NCI-H774 (cell line): ENCODE data around the gene SETD3.

Experiments
- DNase-seq: peaks from one replicate; lab custom pipeline; 2025; lab: John Stamatoyannopoulos, UW

SETD3 gene

DNA sequence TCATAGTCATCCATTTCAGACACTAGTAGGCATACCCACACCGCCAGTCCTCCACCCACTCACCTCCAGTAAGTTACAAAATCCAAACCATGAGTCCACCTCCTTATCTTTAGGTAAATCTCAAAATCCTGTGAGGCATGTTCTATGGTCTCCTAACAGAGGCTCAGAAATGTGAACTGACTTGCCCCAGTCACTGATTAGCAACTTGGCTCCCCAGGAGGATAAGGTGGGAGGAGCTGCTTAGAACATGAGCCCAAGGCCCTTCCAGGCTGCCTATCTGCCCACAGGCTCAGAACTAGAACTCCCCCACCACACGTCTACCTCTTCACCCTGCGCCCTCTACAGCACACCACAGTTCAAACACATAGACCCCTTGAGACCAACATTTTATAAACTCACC is 19.9 kb downstream of the SETD3 start:
- DNase-seq: no peak

DNA sequence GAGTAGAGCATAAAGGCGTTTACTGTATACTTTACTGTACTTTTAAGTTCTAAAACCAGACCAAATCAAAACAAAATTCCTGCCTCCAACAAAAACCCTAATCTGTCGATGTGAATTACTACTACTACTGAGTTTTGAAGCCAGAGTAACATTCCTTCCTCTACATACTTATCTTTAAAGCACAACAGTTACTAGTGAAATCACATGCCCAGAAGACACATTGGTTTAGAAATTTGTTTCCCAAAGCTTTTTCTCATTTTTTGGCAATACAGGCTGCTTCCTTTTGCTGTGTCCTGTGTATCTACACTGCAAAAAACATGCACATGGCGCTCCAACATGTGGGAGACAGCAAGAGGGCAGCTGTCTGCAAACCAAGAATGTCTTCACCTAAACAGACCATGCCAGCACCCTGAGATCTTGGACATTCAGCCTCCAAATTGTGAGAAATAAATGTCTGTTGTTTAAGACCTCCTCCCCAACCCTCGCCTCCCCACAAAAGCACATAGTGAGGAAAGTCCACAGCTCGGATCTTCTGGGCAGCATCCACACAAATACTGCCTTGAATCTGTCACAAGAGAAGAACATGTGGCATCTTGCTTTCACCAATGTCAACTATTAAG is 21.1 kb downstream of the SETD3 start:
- no peak for DNase-seq

DNA sequence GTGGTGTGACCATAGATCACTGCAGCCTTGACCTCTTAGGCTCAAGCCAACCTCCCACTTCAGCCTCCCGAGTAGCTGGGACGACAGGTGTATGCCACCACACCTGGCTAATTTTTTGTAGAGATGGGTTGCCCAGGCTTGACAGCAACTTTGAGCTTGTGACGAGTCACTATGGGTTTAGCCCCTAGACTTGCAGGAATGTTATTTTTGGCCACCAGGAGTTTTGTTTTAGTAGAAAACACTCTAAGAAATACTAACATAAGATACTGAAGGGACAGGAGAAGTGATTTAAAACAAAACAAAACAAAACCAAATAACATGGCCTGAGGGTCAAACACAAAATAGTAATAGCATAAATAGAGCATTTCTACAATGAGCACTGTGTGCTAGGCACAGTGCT is 26.4 kb downstream of the SETD3 start:
- DNase-seq: no peak

DNA sequence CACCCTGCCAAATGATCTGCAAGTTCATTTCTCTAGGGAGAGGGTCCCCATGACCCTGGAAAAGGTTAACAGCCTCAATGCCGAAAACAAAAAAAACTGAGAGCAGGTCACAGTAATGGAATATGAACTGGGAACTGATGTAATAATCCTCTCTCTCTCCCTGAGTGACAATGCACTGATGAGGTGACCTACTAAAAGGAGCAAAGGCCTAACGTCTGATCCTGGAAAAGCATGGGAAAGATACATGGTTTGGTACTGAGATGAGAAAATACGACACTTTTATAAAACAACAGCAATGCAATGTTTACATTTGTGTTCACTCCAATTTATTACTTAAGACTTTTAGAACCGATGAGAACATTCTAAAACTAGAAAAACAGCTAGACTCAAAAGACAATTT is 27.7 kb downstream of the SETD3 start:
- no peak for DNase-seq

DNA sequence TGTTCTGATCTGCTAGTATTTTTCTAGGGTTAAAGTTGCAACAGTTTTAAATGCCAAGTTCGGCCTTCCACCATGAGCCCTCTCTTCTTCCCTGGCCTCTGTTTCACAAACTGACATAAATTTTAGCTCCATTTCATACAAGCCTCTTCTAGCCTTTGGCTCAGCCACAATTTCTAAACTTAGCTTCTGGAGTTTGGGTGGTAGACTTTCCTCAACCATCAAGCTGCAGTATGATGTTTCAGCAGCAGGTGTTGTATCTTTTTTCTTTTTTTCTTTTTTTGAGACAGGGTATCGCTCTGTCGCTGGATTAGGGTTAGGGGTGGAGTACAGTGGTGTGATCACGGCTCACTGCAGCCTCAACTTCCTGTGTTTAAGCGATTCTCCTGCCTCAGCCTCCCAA is 29.4 kb downstream of the SETD3 start:
- no peak for DNase-seq

DNA sequence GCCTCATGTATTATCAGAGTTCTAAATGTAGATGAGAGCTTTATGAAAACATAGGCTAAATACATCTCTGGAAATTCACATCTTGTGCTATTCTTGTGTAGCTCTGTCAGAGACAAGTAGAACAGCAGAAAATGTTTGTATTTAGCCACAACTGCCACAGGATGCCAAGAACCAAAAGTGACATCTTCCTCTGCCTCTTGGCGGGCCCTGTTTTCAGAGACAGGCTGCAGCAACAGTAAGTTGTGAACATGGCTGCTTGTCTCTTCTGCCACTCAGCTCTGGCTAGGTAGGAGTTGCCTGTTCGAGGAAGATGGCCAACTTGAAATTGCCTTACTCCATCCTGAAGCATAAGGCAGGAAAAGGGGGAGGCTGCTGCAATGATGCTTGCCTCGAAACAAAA is 30.4 kb downstream of the SETD3 start:
- no peak for DNase-seq

DNA sequence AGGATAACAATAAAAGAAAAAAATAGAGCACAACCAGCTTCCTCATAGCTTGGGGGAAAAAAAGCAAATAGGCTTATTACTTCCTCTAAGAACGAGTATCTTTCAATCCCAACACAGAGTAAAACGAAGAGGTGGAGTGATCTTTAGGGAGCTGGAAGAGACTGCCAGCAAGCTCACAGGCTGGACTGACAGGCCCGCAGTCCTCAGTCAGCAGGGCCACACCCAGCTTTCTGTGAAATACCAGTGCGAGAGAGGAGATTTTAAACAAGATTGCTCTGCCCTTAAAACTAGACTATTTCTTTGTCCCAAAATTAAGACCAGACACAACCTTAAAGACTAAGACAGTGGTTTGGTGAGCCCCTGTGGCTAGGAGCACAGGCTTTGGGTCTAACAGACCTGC is 32.9 kb downstream of the SETD3 start:
- no peak for DNase-seq

DNA sequence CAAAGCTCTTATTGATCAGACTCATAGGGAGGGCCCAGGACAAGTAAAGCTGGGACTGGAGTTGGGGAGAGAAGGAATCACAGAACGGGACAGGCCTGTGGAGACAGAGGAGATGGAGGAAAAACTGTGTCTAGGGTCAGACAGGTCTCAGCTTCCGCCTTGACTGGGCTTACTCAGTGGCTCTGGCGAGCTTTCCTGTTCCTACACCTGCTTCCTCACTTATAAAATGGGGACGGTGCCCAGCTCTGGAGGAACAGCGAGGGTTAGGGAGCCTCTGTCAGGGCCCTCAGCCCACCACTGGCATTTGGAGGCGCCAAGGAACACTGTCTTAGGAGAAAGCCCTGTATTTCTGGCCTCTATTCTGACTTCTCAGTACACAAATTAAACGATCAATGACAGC is 34.7 kb downstream of the SETD3 start:
- no peak for DNase-seq

DNA sequence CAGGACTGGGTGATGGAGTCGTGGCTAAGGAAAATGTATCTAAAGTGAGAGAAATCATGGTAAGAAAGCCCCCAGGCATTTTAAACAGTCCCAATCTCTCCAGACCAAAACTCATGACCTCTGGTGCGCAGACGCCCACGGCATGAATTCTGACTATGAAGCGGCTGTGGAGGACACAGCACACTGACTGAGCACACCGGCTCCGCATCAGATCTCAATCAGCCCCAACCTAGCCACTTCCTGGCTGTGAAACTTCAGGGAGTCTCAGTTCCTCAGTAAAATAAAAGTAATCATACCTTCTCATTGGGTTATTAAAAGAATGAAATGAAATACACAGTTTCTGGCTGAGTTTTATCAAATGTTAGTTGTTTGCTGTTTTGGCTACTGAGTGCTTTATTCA is 38.7 kb downstream of the SETD3 start:
- no peak for DNase-seq

DNA sequence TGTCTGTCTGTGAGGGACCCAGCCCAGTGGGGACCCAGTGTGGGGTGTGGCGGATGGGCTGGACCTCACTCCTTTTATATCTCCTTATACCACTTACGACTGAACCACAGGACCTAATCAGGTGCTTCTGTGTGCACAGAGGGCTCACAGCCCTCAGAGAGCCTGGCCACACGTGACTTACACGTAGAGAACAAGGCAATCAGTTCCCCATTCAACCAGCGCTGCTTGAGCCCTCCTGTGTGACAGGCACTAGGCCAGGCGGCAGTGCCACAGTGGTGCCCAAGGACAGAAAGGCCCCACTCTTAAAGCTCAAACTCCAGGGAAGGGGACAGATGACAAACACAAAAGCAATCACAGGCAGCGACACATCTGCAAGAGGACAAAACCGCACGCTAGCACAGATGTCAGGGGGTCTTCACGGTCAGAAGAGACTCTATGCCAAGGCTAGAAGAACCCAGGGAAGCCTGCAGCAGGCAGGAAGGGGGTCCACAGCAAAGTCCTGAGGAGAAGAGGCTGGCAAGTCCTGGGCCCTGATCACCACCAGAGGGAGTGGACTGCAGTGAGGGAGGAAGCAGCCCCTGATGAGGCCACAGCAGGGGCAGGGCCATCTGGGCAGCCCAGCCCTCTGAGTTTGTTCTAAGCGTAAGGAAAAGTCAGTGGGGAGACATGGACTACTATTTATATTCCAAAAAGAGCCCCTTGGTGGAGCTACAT is 39.3 kb downstream of the SETD3 start:
- DNase-seq: no peak

DNA sequence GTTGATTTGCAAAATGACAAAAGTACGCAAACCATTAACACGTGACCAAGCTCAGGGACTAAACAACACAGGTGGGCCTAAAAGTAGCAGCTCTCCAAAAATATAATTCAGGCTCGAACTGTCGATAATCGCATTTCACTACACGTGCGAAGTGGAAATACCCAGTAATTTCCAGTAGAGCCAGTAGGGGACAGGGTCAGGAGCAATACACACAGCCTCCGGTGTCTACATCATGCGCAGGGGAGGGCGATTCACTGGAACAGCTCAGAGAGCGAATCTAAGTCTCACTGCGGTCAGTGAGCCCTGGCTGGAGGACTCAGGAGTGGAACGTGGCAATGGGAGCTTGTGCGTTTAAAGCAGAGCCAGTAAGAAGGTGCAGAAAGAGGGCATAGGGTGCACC is 40.4 kb downstream of the SETD3 start:
- DNase-seq: no peak

DNA sequence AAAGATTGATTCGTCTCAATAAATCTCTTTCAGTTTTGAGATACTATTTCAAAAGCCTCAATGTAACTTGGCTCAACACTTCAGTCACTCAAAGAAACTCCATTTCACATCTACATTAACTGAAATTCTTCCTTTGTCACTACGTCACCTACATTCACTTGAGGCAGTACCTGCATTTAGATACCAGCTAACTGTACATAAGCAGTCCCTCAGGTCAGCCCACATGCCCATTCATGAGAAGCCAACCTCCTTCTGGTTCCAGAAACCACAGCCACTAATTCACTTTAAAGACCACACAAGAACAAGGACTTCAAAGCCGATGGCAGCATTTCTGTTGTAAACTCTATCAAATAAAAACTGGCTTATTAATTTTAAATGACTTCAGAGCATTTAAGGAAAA is 43.0 kb downstream of the SETD3 start:
- DNase-seq: no peak

DNA sequence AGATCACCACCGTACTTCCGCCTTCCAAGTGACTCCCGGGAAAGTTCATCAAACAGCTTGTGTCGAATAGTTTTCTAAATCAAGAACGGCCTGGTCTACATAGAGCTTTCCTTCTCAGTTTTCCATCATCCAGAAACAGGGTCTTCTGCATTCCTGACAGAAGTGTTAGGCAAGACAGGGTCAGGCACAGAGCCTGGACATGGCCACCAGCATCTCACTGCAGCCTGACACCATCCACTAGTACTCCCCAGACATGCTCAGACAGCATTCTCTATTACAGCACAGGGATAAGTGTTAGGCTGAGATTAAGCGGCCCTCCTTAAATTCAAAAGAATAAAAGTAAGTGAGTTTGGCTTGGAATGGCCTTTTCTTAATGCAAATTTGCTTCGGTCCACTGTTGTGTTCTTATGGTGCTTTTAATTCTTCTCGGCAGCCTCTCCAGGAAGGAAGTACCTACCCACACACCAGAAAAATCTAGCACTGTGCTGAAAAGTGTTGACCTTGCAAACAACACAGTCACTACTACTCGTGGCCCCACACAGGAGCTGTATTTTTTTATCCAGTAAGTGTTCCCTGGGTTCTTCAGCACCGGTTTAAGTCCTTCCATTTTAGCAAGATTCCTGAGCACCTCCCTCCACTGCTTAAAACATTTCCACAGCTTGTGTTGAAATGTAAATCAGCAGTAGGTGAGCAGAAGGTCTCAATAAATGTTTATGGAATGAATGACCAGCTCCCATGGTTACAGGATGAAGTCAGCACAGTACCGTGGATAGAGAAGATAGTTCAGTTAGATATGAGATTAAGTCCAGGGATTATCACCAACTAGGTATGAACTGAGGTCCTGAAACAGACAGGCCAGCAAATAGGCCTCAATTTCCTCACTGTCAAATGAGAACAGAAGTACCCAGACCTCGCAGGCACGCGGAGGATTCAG is 44.1 kb downstream of the SETD3 start:
- DNase-seq: no peak

DNA sequence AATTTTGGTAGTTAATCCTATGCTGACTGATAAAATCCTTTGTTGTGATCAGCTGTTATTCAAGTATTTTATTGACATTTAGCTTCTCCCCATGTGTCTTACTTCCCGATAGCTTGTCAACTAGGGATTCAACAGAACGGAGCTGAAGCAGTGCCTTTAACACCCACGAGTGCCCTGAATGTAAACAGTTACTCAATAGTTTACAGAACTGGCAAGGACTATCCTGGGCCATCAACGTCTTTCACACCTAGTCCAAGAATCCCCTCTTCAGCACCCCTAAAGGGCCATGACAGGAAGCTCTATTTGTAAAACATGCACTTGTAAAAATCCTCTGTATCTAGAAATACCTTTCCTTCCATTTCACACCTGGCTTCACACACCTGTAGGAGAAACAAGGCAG is 45.3 kb downstream of the SETD3 start:
- DNase-seq: no peak

DNA sequence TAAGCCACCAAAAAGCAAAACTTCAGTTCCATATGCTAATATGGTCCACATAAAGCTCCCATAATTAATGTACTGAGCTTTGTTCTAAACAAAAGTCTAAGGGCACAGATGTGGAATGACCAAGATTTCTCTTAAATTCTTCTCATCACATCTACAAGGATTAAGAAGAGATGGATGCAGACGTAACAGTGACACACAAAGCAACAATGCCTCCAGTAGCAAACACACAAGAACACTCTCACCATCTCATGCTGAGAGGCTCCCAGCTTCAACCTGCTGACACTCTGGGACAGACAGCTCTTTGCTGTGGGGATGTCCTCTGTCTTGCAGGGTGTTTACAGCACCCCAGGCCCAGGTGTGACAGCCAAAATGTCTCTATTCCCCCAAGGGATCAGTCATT is 48.2 kb downstream of the SETD3 start:
- DNase-seq: no peak

DNA sequence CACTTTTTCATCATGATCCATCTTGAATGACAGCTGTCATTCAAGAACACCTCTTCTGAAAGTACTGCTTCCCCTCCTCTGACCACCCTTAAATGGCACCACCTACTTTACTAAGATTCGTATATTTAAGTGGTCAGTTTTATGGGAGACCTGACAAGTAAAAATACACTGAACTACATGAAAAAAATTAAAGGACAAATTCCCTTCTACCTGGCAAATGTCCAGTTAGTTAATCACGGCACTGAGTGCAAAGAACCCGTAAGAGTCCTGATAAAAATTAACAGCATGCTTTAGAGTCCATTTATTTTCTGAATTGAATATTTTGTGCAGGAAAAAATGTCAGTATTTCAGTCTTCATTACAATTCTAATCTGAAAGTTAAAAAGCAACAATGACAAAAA is 48.7 kb downstream of the SETD3 start:
- no peak for DNase-seq

DNA sequence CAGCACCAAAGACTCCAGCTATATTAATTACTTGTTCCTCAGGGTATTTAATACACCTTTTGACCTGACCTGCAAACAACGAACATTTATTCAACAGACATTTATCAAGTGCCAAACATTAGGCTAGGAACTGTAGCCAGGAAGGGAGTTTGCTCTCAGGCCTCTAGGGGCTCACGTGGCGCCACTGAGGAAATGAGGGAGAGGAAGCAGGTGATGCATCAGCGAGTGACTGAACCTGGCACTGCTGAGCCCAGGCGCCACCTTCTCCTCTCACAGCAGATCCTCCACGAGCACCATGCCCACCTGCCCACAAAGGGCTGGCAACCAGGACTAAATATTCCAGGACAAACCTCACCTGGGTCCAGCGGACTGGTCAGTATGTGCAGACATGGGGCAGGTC is 50.2 kb downstream of the SETD3 start:
- no peak for DNase-seq

DNA sequence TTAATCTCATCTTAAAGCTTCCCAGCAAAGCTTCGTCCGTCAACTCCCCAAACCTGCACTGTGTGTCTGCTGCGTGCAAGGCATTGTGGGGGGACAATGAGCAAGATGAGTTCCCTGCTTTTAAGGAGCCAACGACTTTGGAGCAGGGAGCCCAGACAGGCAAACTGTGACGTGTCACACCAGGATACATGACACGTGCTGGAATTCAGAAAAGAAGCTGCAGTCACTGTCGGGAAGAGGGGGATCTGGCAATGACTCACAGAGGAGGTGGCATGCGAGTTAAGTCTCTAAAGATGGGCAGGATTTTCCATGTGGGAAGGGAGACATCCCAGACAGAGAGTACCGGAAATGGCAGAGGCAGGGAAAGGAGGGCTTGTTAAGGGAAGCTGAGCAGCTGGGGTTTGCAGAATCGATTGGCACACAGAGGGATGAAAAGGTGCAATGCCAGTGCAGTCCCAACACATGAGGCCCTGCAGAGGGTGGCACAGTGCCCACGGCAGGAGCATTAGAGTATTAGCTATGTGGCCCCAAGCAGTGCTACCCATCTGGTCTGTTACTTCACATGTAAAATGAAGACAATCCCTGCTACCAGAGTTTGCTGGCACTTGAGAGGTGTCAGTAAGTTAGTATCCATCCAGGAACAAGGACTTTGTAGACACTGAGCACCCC is 52.9 kb downstream of the SETD3 start:
- no peak for DNase-seq

DNA sequence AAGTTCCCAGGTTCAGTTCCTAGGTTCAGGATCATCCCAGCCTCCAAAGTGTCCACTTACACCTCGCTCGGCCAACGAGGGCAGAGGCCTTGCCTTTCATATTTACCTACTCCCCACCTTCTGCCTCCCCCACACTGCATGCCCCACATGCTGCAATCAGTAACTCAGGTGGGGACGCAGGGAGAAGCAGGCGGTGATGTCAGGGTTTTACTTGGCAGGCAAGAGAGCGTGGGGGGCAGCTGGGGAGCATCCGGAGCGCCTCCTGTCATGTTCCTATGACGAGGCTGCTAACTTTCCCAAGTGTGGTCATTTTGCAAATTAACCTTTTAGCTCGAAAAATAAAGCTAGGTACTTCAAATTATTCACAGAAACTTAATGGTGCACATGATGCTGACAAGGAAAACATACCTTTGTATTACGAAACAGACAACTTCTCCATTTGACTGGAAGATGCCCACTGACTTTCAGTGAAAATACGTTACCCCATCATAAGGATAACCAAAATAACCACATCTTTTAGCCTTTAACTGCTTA is 53.8 kb downstream of the SETD3 start:
- DNase-seq: no peak

DNA sequence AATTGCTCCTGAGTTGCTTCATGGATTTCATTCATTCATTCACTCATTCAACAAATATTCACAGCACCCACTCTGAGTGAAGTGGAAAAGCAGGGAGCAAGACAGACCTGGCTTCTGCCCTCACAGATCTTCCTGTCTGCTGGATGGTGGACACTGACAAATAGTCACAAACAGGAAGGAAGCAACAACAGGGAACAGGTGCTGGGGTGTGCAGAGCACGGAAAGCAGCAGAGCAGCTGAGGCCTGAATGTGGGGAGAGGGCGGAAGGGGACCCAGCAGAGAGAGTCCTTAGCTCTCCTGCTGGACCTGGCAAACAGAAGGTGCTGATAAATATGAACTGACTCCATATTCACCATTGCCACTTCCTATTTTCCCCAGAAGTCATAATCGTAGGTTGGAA is 54.4 kb downstream of the SETD3 start:
- peak; percentile 4 for DNase-seq

DNA sequence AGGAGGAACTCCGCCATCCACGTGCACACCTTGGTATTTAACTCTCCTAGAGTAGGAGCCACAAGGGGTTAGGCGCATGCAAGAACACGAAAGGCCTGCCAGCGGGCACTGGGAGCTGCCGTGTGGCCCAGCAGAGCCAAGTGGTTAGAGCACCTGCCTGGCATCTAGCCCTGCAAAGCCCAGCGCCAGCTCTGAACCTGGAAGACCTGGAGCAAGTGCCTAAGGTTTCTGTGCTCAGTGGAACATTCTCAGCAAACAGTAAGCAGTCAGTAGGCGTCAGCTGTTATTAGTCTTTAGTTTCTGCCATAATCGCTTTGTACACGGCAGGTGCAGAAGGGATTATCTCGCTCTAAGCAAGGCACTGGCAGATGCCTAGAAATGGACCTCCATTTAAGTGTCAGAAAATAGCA is 55.4 kb downstream of the SETD3 start:
- DNase-seq: peak; percentile 64

DNA sequence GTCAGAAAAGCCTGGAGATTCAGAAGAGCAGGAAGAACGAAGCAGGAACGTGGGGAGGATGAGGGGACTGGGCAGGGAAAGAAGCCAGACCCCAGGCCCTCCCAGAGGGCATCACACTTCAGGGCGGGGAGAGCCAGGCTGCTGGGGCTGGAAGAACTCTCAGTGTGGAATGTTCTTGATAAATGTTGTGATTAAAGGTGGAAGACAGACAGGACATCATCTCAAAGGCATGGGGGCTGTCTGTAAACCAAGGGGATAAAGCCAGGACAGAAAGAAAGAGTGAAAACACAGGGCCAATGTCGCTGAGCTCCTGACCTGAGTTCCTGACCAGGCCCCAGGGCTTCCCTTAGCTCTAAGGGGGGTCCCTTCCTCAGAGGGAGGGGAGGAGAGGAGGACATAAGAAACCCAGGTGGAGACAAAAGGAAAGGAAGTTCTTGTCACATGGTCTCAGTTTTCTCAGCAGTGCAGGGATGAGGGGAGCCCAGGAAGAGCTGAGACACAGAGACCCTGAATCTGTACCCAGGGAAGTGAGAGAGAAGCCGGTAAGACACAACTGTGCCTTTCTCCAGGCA is 56.3 kb downstream of the SETD3 start:
- DNase-seq: no peak
